GM21447 (cell line): ENCODE data around the gene ERBB2.
"Not testable (repeated sequence)": the region's sequence is repeated elsewhere in the genome, so short reads cannot be mapped to it uniquely, and the experiment has no call there.

Experiments
- ATAC-seq: cut with Tn5 transposase; IDR thresholded peaks from one replicate; pipeline ENCODE4 v1.9.1; 2021; ENCODE audit not compliant: unreplicated experiment

ERBB2 gene

GRCh38 chr17:39742856-39743436 is 43.1 kb downstream of the ERBB2 start:
- ATAC-seq, result no peak

GRCh38 chr17:39744075-39744835 is 44.4 kb downstream of the ERBB2 start:
- ATAC-seq, result no peak

GRCh38 chr17:39744836-39745215 is 45.0 kb downstream of the ERBB2 start:
- ATAC-seq, result no peak

- no peak for ATAC-seq
These were observed 45.7 kb downstream of the ERBB2 start for GRCh38 chr17:39745335-39746144.

GRCh38 chr17:39746145-39746461 is 46.2 kb downstream of the ERBB2 start:
- ATAC-seq, result no peak

- ATAC-seq, result no peak
These were observed 47.9 kb downstream of the ERBB2 start for GRCh38 chr17:39747745-39748144.

GRCh38 chr17:39748444-39749034 is 48.7 kb downstream of the ERBB2 start:
- not testable (repeated sequence) for ATAC-seq

- ATAC-seq, result no peak
These were observed 50.5 kb downstream of the ERBB2 start for GRCh38 chr17:39750131-39751015.

GRCh38 chr17:39751016-39751543 is 51.2 kb downstream of the ERBB2 start:
- no peak for ATAC-seq

GRCh38 chr17:39751637-39752036 is 51.8 kb downstream of the ERBB2 start:
- ATAC-seq, result no peak

- ATAC-seq, result no peak
These were observed 52.5 kb downstream of the ERBB2 start for GRCh38 chr17:39752241-39752881.

- peak; percentile 25 for ATAC-seq
These were observed 53.8 kb downstream of the ERBB2 start for GRCh38 chr17:39753514-39754160.

- ATAC-seq, result peak; percentile 56
These were observed 54.5 kb downstream of the ERBB2 start for GRCh38 chr17:39754161-39754957.

GRCh38 chr17:39754958-39755553 is 55.2 kb downstream of the ERBB2 start:
- ATAC-seq, result no peak

GRCh38 chr17:39755554-39756379 is 55.9 kb downstream of the ERBB2 start:
- peak; percentile 20 for ATAC-seq

- ATAC-seq, result no peak
These were observed 56.7 kb downstream of the ERBB2 start for GRCh38 chr17:39756380-39757079.

- no peak for ATAC-seq
These were observed 57.4 kb downstream of the ERBB2 start for GRCh38 chr17:39757176-39757662.
